Myocyte (in vitro differentiated cells): ENCODE data around the gene ONECUT1. TPM values are rescaled to one million over a fixed set of nuclear protein-coding genes. Genes with fewer than 3 reads are reported as not detected.

Source experiments
- DNase-seq: peaks from one replicate; pipeline ENCODE4 v3.0.0-alpha.2; 2012; ENCODE audit warnings: low read depth
- total RNA-seq: library from RNA; depleted of rRNA; stranded (reverse); fragments of >200 nt; gene quantifications from 2 replicates; pipeline ENCODE4 v1.2.3, GENCODE V29; 2014

ONECUT1 gene
- total RNA-seq, 1 donor from 2014 or later: not detected

- no peak for DNase-seq
Observed at GRCh38 chr15:52783929-52784798, 6.0 kb downstream of the ONECUT1 start.

- peak; percentile 14 for DNase-seq
Observed at GRCh38 chr15:52783191-52783829, 6.8 kb downstream of the ONECUT1 start.

GRCh38 chr15:52782514-52782913, 7.6 kb downstream of the ONECUT1 start:
- DNase-seq: no peak

- DNase-seq: peak; percentile 64
Observed at GRCh38 chr15:52780172-52780980, 9.8 kb downstream of the ONECUT1 start.

GRCh38 chr15:52778457-52778856, 11.7 kb downstream of the ONECUT1 start:
- DNase-seq: no peak

GRCh38 chr15:52772766-52773165, 17.4 kb downstream of the ONECUT1 start:
- DNase-seq: no peak

- DNase-seq: peak; percentile 24
Observed at GRCh38 chr15:52765785-52766184, 24.4 kb downstream of the ONECUT1 start.

GRCh38 chr15:52764731-52765130, 25.4 kb downstream of the ONECUT1 start:
- no peak for DNase-seq

- DNase-seq: no peak
Observed at GRCh38 chr15:52762621-52763020, 27.5 kb downstream of the ONECUT1 start.

- no peak for DNase-seq
Observed at GRCh38 chr15:52760562-52760961, 29.6 kb downstream of the ONECUT1 start.

- DNase-seq: no peak
Observed at GRCh38 chr15:52759969-52760368, 30.2 kb downstream of the ONECUT1 start.

- DNase-seq: no peak
Observed at GRCh38 chr15:52757496-52757895, 32.6 kb downstream of the ONECUT1 start.

- no peak for DNase-seq
Observed at GRCh38 chr15:52751522-52751921, 38.6 kb downstream of the ONECUT1 start.

GRCh38 chr15:52749258-52749657, 40.9 kb downstream of the ONECUT1 start:
- no peak for DNase-seq

GRCh38 chr15:52746162-52746757, 43.9 kb downstream of the ONECUT1 start:
- no peak for DNase-seq

GRCh38 chr15:52745326-52746161, 44.6 kb downstream of the ONECUT1 start:
- DNase-seq: no peak

GRCh38 chr15:52738311-52738710, 51.8 kb downstream of the ONECUT1 start:
- DNase-seq: no peak

GRCh38 chr15:52737720-52738119, 52.4 kb downstream of the ONECUT1 start:
- no peak for DNase-seq

GRCh38 chr15:52735231-52736089, 54.7 kb downstream of the ONECUT1 start:
- peak; percentile 85 for DNase-seq
